Measurements from ENCODE around the gene ARRB1.

- no peak for TF ChIP-seq CTCF (tag by site-specific recombination; IDR thresholded peaks at IDR 0.05)
- no peak for TF ChIP-seq ZNF654 (tag by site-specific recombination; IDR thresholded peaks at IDR 0.05; ENCODE audit: low read depth)
- TF ChIP-seq ZNF449 (tag by site-specific recombination; IDR thresholded peaks at IDR 0.05), result no peak
- no peak for TF ChIP-seq ZBTB6 (tag by site-specific recombination; IDR thresholded peaks at IDR 0.05)
- TF ChIP-seq, protein P1, sequence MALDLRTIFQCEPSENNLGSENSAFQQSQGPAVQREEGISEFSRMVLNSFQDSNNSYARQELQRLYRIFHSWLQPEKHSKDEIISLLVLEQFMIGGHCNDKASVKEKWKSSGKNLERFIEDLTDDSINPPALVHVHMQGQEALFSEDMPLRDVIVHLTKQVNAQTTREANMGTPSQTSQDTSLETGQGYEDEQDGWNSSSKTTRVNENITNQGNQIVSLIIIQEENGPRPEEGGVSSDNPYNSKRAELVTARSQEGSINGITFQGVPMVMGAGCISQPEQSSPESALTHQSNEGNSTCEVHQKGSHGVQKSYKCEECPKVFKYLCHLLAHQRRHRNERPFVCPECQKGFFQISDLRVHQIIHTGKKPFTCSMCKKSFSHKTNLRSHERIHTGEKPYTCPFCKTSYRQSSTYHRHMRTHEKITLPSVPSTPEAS (tag by site-specific recombination; IDR thresholded peaks at IDR 0.05), result no peak
Measured at GRCh38 chr11:75314771-75315438, 36.6 kb downstream of the ARRB1 start.
